Vagina (tissue), 2 donors: ENCODE data around the gene STXBP5.

Experiments used
- CTCF ChIP-seq, 3 experiments: fragments of 450-650 bp in 2 of 3; fragments of 200-600 bp in 1 of 3; sonication (generic) in 1 of 3; IDR thresholded peaks; one replicate each; pipeline ENCODE4 v1.5.1; 2017 to 2019; ENCODE audit warnings: antibody characterized with exemption in 3 of 3, mild to moderate bottlenecking in 2 of 3, moderate library complexity in 2 of 3
- POLR2A ChIP-seq, 2 donors: fragments of 450-650 bp; IDR thresholded peaks; one replicate each; pipeline ENCODE4 v1.6.1; 2017; ENCODE audit warnings: antibody characterized with exemption in 2 of 2, mild to moderate bottlenecking in 2 of 2, moderate library complexity in 2 of 2
- POLR2AphosphoS5 ChIP-seq, 2 donors: sonication (generic); formaldehyde crosslinking; IDR thresholded peaks; one replicate each; pipeline ENCODE4 v1.9.0; 2017; ENCODE audit warnings: antibody characterized with exemption in 2 of 2, mild to moderate bottlenecking in 2 of 2, low read depth in 1 of 2; ENCODE audit not compliant: insufficient read depth in 1 of 2

GRCh38 chr6:147297124-147297523 lies 92.9 kb downstream of the STXBP5 start:
- TF ChIP-seq CTCF (IDR thresholded peaks at IDR 0.05) = no peak
- TF ChIP-seq POLR2AphosphoS5 (IDR thresholded peaks at IDR 0.05; ENCODE audit: insufficient read depth in 1 of 2, low read depth in 1 of 2) = no peak
- no peak for TF ChIP-seq POLR2A (IDR thresholded peaks at IDR 0.05)
